Osteocyte (in vitro differentiated cells): ENCODE measurements around the gene CNN2. TPM values are rescaled to one million over a fixed set of nuclear protein-coding genes. Genes with fewer than 3 reads are reported as not detected.

Source experiments
- DNase-seq: peaks from one replicate; pipeline ENCODE4 v3.0.0; 2021; ENCODE audit warnings: mixed read lengths; ENCODE audit not compliant: unreplicated experiment; ENCODE audit errors: extremely low spot score
- H3K27ac Mint-ChIP-seq: one replicate; pipeline ENCODE4 v1.8.0; 2021; ENCODE audit warnings: mild to moderate bottlenecking, mixed read lengths; ENCODE audit not compliant: unreplicated experiment
- H3K27me3 Mint-ChIP-seq: one replicate; pipeline ENCODE4 v1.8.0; 2021; ENCODE audit warnings: mixed read lengths; ENCODE audit not compliant: unreplicated experiment
- H3K36me3 Mint-ChIP-seq: one replicate; pipeline ENCODE4 v1.8.0; 2021; ENCODE audit warnings: mixed read lengths; ENCODE audit not compliant: unreplicated experiment
- H3K4me1 Mint-ChIP-seq: one replicate; pipeline ENCODE4 v1.8.0; 2021; ENCODE audit warnings: mixed read lengths; ENCODE audit not compliant: unreplicated experiment
- H3K4me3 Mint-ChIP-seq: one replicate; pipeline ENCODE4 v1.8.0; 2021; ENCODE audit warnings: mild to moderate bottlenecking, moderate library complexity, mixed read lengths; ENCODE audit not compliant: unreplicated experiment
- H3K9me3 Mint-ChIP-seq: one replicate; pipeline ENCODE4 v1.8.0; 2021; ENCODE audit warnings: mixed read lengths; ENCODE audit not compliant: unreplicated experiment
- total RNA-seq: library from RNA; stranded (reverse); gene quantifications from 2 replicates; pipeline ENCODE4 v1.2.1, GENCODE V29; 2021
- TF ChIP-seq, protein P1 (sequence below): fragments of 200-600 bp; sonication (generic); IDR thresholded peaks from 2 replicates; pipeline ENCODE4 v1.5.0; 2021; ENCODE audit warnings: antibody characterized with exemption, mild to moderate bottlenecking, moderate library complexity

CNN2 gene
- total RNA-seq, 1 donor from 2014 or later, result 327 TPM

GRCh38 chr19:1000591-1001537 is 25.5 kb upstream of the CNN2 start:
- Mint-ChIP-seq H3K27ac (no peak overlapping the region), H3K9me3 (no peaks in the 10 kb centered on the region), H3K27me3 (peaks cover 34% of the 10 kb centered on the region), H3K4me1 (peaks cover 5% of the 10 kb centered on the region), H3K36me3 (no peaks in the 10 kb centered on the region), H3K4me3 (peak overlapping the region; percentile 32)
- TF ChIP-seq, protein P1, sequence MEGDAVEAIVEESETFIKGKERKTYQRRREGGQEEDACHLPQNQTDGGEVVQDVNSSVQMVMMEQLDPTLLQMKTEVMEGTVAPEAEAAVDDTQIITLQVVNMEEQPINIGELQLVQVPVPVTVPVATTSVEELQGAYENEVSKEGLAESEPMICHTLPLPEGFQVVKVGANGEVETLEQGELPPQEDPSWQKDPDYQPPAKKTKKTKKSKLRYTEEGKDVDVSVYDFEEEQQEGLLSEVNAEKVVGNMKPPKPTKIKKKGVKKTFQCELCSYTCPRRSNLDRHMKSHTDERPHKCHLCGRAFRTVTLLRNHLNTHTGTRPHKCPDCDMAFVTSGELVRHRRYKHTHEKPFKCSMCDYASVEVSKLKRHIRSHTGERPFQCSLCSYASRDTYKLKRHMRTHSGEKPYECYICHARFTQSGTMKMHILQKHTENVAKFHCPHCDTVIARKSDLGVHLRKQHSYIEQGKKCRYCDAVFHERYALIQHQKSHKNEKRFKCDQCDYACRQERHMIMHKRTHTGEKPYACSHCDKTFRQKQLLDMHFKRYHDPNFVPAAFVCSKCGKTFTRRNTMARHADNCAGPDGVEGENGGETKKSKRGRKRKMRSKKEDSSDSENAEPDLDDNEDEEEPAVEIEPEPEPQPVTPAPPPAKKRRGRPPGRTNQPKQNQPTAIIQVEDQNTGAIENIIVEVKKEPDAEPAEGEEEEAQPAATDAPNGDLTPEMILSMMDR, result no peak
- no peak for DNase-seq

DNA sequence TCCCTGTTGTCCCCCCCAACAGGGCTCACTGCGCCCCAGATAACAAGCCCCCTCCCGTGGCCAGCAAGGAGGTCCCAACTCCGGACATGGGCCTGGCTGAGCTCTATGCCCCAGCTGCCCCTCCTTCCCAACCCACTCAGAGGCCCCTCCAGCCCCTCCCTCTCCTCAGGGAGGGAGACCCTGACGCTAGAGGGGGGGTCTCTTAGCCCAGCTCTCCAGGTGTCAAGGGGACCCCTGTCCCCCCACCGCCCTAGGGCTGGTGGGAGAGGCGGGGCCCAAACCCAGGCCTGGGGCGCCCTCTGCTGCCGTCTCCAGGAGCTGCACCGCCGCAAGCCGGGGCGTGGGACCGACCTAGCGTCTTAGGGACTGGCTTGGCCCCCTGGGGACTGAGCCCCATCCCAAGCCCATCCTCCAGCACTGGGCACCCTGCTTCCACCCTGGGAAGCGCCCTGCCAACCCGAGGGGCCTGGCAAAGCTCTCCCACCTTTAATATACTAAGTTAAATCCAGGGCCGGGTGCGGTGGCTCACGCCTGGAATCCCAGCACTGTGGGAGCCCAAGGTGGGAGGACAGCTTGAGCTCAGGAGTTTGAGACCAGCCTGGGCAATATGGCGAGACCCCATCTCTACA is 24.8 kb upstream of the CNN2 start:
- Mint-ChIP-seq H3K27me3 (peaks cover 30% of the 10 kb centered on the region), H3K27ac (no peak overlapping the region), H3K4me3 (no peak overlapping the region), H3K9me3 (no peaks in the 10 kb centered on the region), H3K36me3 (no peaks in the 10 kb centered on the region), H3K4me1 (peaks cover 5% of the 10 kb centered on the region)
- TF ChIP-seq, protein P1, result peak; percentile 95
- DNase-seq, result no peak

- Mint-ChIP-seq H3K9me3 (no peaks in the 10 kb centered on the region), H3K4me1 (peaks cover 5% of the 10 kb centered on the region), H3K27me3 (peaks cover 28% of the 10 kb centered on the region), H3K4me3 (no peak overlapping the region), H3K27ac (no peak overlapping the region), H3K36me3 (no peaks in the 10 kb centered on the region)
- TF ChIP-seq, protein P1, result no peak
- no peak for DNase-seq
Measured at GRCh38 chr19:1002600-1002999, 23.8 kb upstream of the CNN2 start.

GRCh38 chr19:1003283-1003682 is 23.1 kb upstream of the CNN2 start:
- TF ChIP-seq, protein P1, result no peak
- Mint-ChIP-seq H3K4me3 (no peak overlapping the region), H3K4me1 (peaks cover 4% of the 10 kb centered on the region), H3K27ac (no peak overlapping the region), H3K27me3 (peaks cover 21% of the 10 kb centered on the region), H3K9me3 (no peaks in the 10 kb centered on the region), H3K36me3 (no peaks in the 10 kb centered on the region)
- DNase-seq, result no peak

DNA sequence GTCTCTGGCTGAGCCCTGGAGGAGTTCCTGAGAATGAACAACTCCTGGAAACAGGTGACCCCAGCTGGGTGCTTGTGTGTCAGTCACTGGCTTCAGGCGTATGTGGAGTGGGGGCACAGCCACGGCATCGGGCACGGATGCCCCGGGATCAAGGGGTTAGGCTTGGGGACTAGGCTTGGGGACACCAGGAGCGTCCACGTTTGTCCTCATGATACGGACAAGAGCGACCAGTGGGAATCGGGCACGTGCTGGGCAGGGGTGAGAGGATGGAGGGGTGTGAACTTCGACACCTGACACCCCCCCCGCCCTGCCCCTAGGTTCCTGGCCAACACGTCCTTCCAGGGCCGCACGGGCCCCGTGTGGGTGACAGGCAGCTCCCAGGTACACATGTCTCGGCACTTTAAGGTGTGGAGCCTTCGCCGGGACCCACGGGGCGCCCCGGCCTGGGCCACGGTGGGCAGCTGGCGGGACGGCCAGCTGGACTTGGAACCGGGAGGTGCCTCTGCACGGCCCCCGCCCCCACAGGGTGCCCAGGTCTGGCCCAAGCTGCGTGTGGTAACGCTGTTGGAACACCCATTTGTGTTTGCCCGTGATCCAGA is 22.1 kb upstream of the CNN2 start:
- TF ChIP-seq, protein P1, result no peak

More for the DNA sequence above, 22.1 kb upstream of the CNN2 start:
- peaks cover 13% of the 10 kb centered on the region for H3K27me3 Mint-ChIP-seq
- H3K27ac Mint-ChIP-seq, result no peak overlapping the region
- H3K4me3 Mint-ChIP-seq, result no peak overlapping the region
- peaks cover 3% of the 10 kb centered on the region for H3K4me1 Mint-ChIP-seq
- no peak for DNase-seq
- H3K36me3 Mint-ChIP-seq, result no peaks in the 10 kb centered on the region
- no peaks in the 10 kb centered on the region for H3K9me3 Mint-ChIP-seq
